Karpas-422 (cell line): Measurements from ENCODE around the gene DPY19L2. TPM values are rescaled to one million over a fixed set of nuclear protein-coding genes. Genes with fewer than 3 reads are reported as not detected.
"Not testable (repeated sequence)": the region's sequence is repeated elsewhere in the genome, so short reads cannot be mapped to it uniquely, and the experiment has no call there.

Source experiments
- DNase-seq: peaks from one replicate; pipeline ENCODE4 v3.0.0-alpha.2; 2015
- H2AFZ ChIP-seq: fragments of 200-600 bp; sonication (generic); 2 replicates; pipeline ENCODE4 v1.6.1; 2014; ENCODE audit warnings: antibody characterized with exemption, low read length, mixed read lengths
- H3K27ac ChIP-seq: fragments of 200-600 bp; sonication (generic); 2 replicates; pipeline ENCODE4 v1.5.1; 2014; ENCODE audit warnings: mild to moderate bottlenecking, low read length, moderate library complexity
- H3K27me3 ChIP-seq: fragments of 200-600 bp; sonication (generic); 2 replicates; pipeline ENCODE4 v1.6.1; 2014; ENCODE audit warnings: low read length, mixed read lengths
- H3K36me3 ChIP-seq: fragments of 200-600 bp; sonication (generic); 2 replicates; pipeline ENCODE4 v1.6.1; 2014; ENCODE audit warnings: low read length, mixed read lengths; ENCODE audit not compliant: insufficient read depth
- H3K4me1 ChIP-seq: fragments of 200-600 bp; sonication (generic); 2 replicates; pipeline ENCODE4 v1.6.1; 2014; ENCODE audit warnings: mild to moderate bottlenecking, low read length, mixed read lengths
- H3K4me2 ChIP-seq: fragments of 200-600 bp; sonication (generic); 2 replicates; pipeline ENCODE4 v1.6.1; 2014; ENCODE audit warnings: low read length, low read depth, mild to moderate bottlenecking; ENCODE audit not compliant: poor library complexity, severe bottlenecking
- H3K4me3 ChIP-seq: fragments of 200-600 bp; sonication (generic); 2 replicates; pipeline ENCODE4 v1.5.1; 2014; ENCODE audit warnings: mild to moderate bottlenecking, antibody characterized with exemption, low read length, mixed read lengths
- H3K79me2 ChIP-seq: fragments of 200-600 bp; sonication (generic); 2 replicates; pipeline ENCODE4 v1.6.1; 2014; ENCODE audit warnings: mild to moderate bottlenecking, low read length, mixed read lengths
- H3K9ac ChIP-seq: fragments of 200-600 bp; sonication (generic); 2 replicates; pipeline ENCODE4 v1.6.0; 2014; ENCODE audit warnings: low read length
- H3K9me2 ChIP-seq: fragments of 200-600 bp; sonication (generic), shearing (Covaris generic); replicated peaks from 2 replicates; pipeline ENCODE4 v1.6.0; 2014; ENCODE audit warnings: mild to moderate bottlenecking, low read length, moderate library complexity; ENCODE audit not compliant: insufficient read depth
- H3K9me3 ChIP-seq: fragments of 300-700, 200-600 bp; sonication (generic); 2 replicates; pipeline ENCODE4 v1.6.1; 2014; ENCODE audit warnings: low read length, mixed read lengths
- H4K20me1 ChIP-seq: fragments of 200-600 bp; sonication (generic); 2 replicates; pipeline ENCODE4 v1.6.1; 2014; ENCODE audit warnings: mild to moderate bottlenecking, antibody characterized with exemption, low read length, low read depth; ENCODE audit not compliant: insufficient read depth
- total RNA-seq: library from RNA; depleted of rRNA; stranded (reverse); fragments of >200 nt; shearing (Covaris generic); gene quantifications from 2 replicates; pipeline ENCODE4 v1.2.3, GENCODE V29; 2014; ENCODE audit warnings: low replicate concordance; rRNA removed

DPY19L2 gene
- total RNA-seq, 1 experiment from 2014 or later: not detected

DNA sequence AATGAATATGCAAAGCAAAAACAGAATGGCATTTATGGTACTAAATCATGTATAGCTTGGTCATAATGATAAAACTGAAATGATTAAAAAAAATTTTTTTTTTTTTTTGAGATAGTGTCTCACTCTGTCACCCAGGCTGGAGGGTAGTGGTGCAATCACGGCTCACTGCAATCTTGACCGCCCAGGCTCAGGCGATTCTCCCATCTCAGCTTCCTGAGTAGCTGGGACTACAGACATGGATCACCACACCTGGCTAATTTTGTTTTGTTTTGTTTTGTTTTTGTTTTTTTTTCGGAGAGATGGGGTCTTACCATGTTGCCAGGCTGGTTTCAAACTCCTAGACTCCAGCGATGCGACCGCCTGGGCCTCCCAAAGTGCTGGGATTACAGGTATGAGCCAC, 138.7 kb downstream of the DPY19L2 start:
- not testable (repeated sequence) for H3K27me3 ChIP-seq, H3K4me2 ChIP-seq, H3K79me2 ChIP-seq, H3K4me1 ChIP-seq, H2AFZ ChIP-seq, DNase-seq, H3K27ac ChIP-seq, H3K36me3 ChIP-seq, H3K9me3 ChIP-seq, H3K9me2 ChIP-seq, H4K20me1 ChIP-seq, H3K9ac ChIP-seq, H3K4me3 ChIP-seq

DNA sequence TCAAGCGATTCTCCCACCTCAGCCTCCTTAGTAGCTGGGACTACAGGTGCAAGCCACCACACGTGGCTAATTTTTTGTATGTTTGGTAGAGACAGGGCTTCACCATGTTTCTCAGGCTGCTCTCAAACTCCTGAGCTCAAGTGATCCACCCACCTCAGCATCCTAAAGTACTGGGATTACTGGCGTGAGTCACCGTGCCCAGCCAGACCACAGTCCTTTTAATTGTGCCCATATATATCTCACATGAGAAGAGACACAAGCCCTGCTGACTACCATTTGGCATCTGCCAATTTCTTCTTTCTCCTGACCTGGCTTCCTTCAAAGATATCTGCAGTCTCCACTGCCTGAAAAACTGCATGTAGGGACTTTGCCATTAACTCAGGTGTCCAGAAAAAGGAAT, 142.5 kb downstream of the DPY19L2 start:
- H3K9me2 ChIP-seq: no peaks in the 10 kb centered on the region
- H3K36me3 ChIP-seq: no peaks in the 10 kb centered on the region
- no peak overlapping the region for H3K27ac ChIP-seq
- no peaks in the 10 kb centered on the region for H3K79me2 ChIP-seq
- no peaks in the 10 kb centered on the region for H4K20me1 ChIP-seq
- no peak overlapping the region for H3K9ac ChIP-seq
- H3K4me2 ChIP-seq: no peak overlapping the region
- H3K4me1 ChIP-seq: no peaks in the 10 kb centered on the region
- H2AFZ ChIP-seq: no peak overlapping the region
- no peaks in the 10 kb centered on the region for H3K27me3 ChIP-seq
- no peaks in the 10 kb centered on the region for H3K9me3 ChIP-seq
- no peak overlapping the region for H3K4me3 ChIP-seq
- no peak for DNase-seq

- Histone ChIP-seq H3K9me3 (no peaks in the 10 kb centered on the region), H3K27ac (no peak overlapping the region), H3K4me3 (no peak overlapping the region), H3K27me3 (no peaks in the 10 kb centered on the region), H4K20me1 (no peaks in the 10 kb centered on the region), H3K79me2 (no peaks in the 10 kb centered on the region), H3K4me1 (no peaks in the 10 kb centered on the region), H2AFZ (no peak overlapping the region), H3K9ac (no peak overlapping the region), H3K9me2 (no peaks in the 10 kb centered on the region), H3K4me2 (no peak overlapping the region), H3K36me3 (no peaks in the 10 kb centered on the region)
- no peak for DNase-seq
These were observed 146.6 kb downstream of the DPY19L2 start for GRCh38 chr12:63521706-63522105.

Other genes starting within 250 kb of the DPY19L2 start
- gene RXYLT1, start 111.4 kb upstream of the DPY19L2 start, total RNA-seq: 27.4 and 31.3 TPM in 2 replicates
- 0.14 TPM in 1 of 2 replicates, not detected in the other for gene SRGAP1, start 176.2 kb upstream of the DPY19L2 start, total RNA-seq